Measurements from ENCODE around the gene AAK1. TPM values are rescaled to one million over a fixed set of nuclear protein-coding genes. Genes with fewer than 3 reads are reported as not detected.

AAK1 gene
- total and polyA plus RNA-seq, 2 of the 13 experiments (the other 11 are each of a cell fraction or from before 2014, with no cell fraction given): 9.8 to 10.3 TPM

- POLR2A ChIA-PET: no interaction called here
- no peak overlapping the region for H3K4me3 ChIP-seq (replicated peaks in 1 of 3; ENCODE audit: insufficient read depth in 1 of 3, low read depth in 2 of 3, low read length in 3 of 3)
- H3K27ac ChIP-seq (ENCODE audit: extremely low read length, insufficient read depth, low read length): no peak overlapping the region
- H3K79me2 ChIP-seq (ENCODE audit: insufficient read depth, low read length): no peaks in the 10 kb centered on the region
- no peak for ATAC-seq
- no peak overlapping the region for H3K4me2 ChIP-seq (ENCODE audit: low read depth, low read length)
- H2AFZ ChIP-seq (ENCODE audit: low read length): no peak overlapping the region
- H3K9me3 ChIP-seq (ENCODE audit: low read length): no peaks in the 10 kb centered on the region
- in situ Hi-C loops (cut with HindIII; ENCODE audit: extremely low pct_ligation_motif_present, low pct_unique_long_range_greater_than_20kb): no loop called here
- CTCF ChIA-PET (ENCODE audit: low intra/inter-chr PET ratio, low total read pairs): no interaction called here
- H3K9ac ChIP-seq (ENCODE audit: insufficient read depth, low read depth, low read length): no peak overlapping the region
- FAIRE-seq: no peak
- no peak for DNase-seq (ENCODE audit: low spot score)
- TF ChIP-seq ADNP (CRISPR knock-in tag; IDR thresholded peaks at IDR 0.05): no peak
- no peak for TF ChIP-seq SATB2 (CRISPR knock-in tag; IDR thresholded peaks at IDR 0.05)
- TF ChIP-seq NCOA2 (CRISPR knock-in tag; IDR thresholded peaks at IDR 0.05): no peak
- no peak for TF ChIP-seq IKZF5 (CRISPR knock-in tag; IDR thresholded peaks at IDR 0.05)
- TF ChIP-seq GABPA (IDR thresholded peaks at IDR 0.05; ENCODE audit: low read depth, low read length): no peak
- TF ChIP-seq GABPA (CRISPR knock-in tag; IDR thresholded peaks at IDR 0.05; ENCODE audit: low read depth): no peak
- no peak for TF ChIP-seq ZNF558 (CRISPR knock-in tag; IDR thresholded peaks at IDR 0.05; ENCODE audit: borderline replicate concordance)
- TF ChIP-seq ZNF615 (CRISPR knock-in tag; IDR thresholded peaks at IDR 0.05; ENCODE audit: borderline replicate concordance): no peak
- no TSS peak for BruUV-seq (replicated peaks)
- WGBS (ENCODE audit: low lambda C conversion rate): 97% methylated on average over 2 of the region's 2 CpGs
- intact Hi-C loops (cut with micrococcal nuclease; ENCODE audit: unreplicated experiment): no loop called here
- H3K4me1 ChIP-seq (ENCODE audit: insufficient read depth, low read length): peaks cover 27% of the 10 kb centered on the region
- no peaks in the 10 kb centered on the region for H3K36me3 ChIP-seq (replicated peaks in 1 of 2; ENCODE audit: control insufficient read depth in 1 of 2, insufficient read depth in 2 of 2, low read length in 2 of 2)
- H3K27me3 ChIP-seq (ENCODE audit: control insufficient read depth in 1 of 2, insufficient read depth in 2 of 2, low read length in 2 of 2): no peaks in the 10 kb centered on the region
- no peaks in the 10 kb centered on the region for H4K20me1 ChIP-seq (ENCODE audit: insufficient read depth, low read length)
These were observed 65.4 kb downstream of the AAK1 start for GRCh38 chr2:69578198-69578540.

- intact Hi-C loops (cut with micrococcal nuclease; ENCODE audit: unreplicated experiment) (no loop called here), in situ Hi-C loops (cut with HindIII; ENCODE audit: extremely low pct_ligation_motif_present, low pct_unique_long_range_greater_than_20kb) (no loop called here)
- WGBS (ENCODE audit: low lambda C conversion rate): 90% methylated on average over 5 of the region's 5 CpGs
- Histone ChIP-seq H2AFZ (ENCODE audit: low read length) (no peak overlapping the region), H3K9ac (ENCODE audit: insufficient read depth, low read depth, low read length) (no peak overlapping the region), H3K9me3 (ENCODE audit: low read length) (no peaks in the 10 kb centered on the region), H3K27me3 (ENCODE audit: control insufficient read depth in 1 of 2, insufficient read depth in 2 of 2, low read length in 2 of 2) (no peaks in the 10 kb centered on the region), H3K4me2 (ENCODE audit: low read depth, low read length) (no peak overlapping the region), H3K79me2 (ENCODE audit: insufficient read depth, low read length) (no peaks in the 10 kb centered on the region), H3K36me3 (replicated peaks in 1 of 2; ENCODE audit: control insufficient read depth in 1 of 2, insufficient read depth in 2 of 2, low read length in 2 of 2) (no peaks in the 10 kb centered on the region), H3K27ac (ENCODE audit: extremely low read length, insufficient read depth, low read length) (no peak overlapping the region), H3K4me3 (replicated peaks in 1 of 3; ENCODE audit: insufficient read depth in 1 of 3, low read depth in 2 of 3, low read length in 3 of 3) (no peak overlapping the region), H3K4me1 (ENCODE audit: insufficient read depth, low read length) (peaks cover 22% of the 10 kb centered on the region), H4K20me1 (ENCODE audit: insufficient read depth, low read length) (no peaks in the 10 kb centered on the region)
- ATAC-seq (peak; percentile 29; the same call in 2 of the 3 replicates), DNase-seq (ENCODE audit: low spot score) (no peak), FAIRE-seq (no peak)
- ChIA-PET CTCF (ENCODE audit: low intra/inter-chr PET ratio, low total read pairs) (no interaction called here), POLR2A (no interaction called here)
- BruUV-seq (replicated peaks): no TSS peak
- TF ChIP-seq MBNL3 (CRISPR knock-in tag; conservative IDR thresholded peaks at IDR 0.05): no peak
- no peak for TF ChIP-seq ZNF260 (CRISPR knock-in tag; IDR thresholded peaks at IDR 0.05; ENCODE audit: borderline replicate concordance, low read depth)
- TF ChIP-seq ZNF883 (CRISPR knock-in tag; IDR thresholded peaks at IDR 0.05; ENCODE audit: not compliant biosample characterization): no peak
- TF ChIP-seq PPARG (CRISPR knock-in tag; conservative IDR thresholded peaks at IDR 0.05): no peak
- no peak for TF ChIP-seq SNAI1 (CRISPR knock-in tag; IDR thresholded peaks at IDR 0.05; ENCODE audit: borderline replicate concordance)
- no peak for TF ChIP-seq HMGA1 (CRISPR knock-in tag; conservative IDR thresholded peaks at IDR 0.05)
- no peak for TF ChIP-seq MAFF (IDR thresholded peaks at IDR 0.05; ENCODE audit: low read depth, low read length)
These were observed 65.9 kb downstream of the AAK1 start for GRCh38 chr2:69577467-69578197.
